Gastroesophageal sphincter (tissue), 4 donors: Measurements from ENCODE around the gene C3orf20. TPM values are rescaled to one million over a fixed set of nuclear protein-coding genes. Genes with fewer than 3 reads are reported as not detected.

ENCODE experiments used
- ATAC-seq: fragments of 150-250 bp; one replicate; pipeline ENCODE4 v1.9.1; 2016; ENCODE audit warnings: mild to moderate bottlenecking, moderate library complexity
- H3K27ac ChIP-seq, 4 donors: fragments of 200-600 bp; sonication (generic) in 3 of 4; 1 replicate in 3 of 4; 2 replicates in 1 of 4; pipeline ENCODE4 v1.5.1; 2016 to 2019
- H3K27me3 ChIP-seq: fragments of 200-600 bp; sonication (generic); one replicate; pipeline ENCODE4 v1.5.1; 2019
- H3K36me3 ChIP-seq, 2 donors: fragments of 200-600 bp; sonication (generic); one replicate each; pipeline ENCODE4 v1.5.1; 2019; ENCODE audit warnings: control low read depth in 1 of 2
- H3K4me1 ChIP-seq, 3 donors: fragments of 200-600 bp; sonication (generic); 1 replicate in 2 of 3; 2 replicates in 1 of 3; pipeline ENCODE4 v1.5.1; 2016 to 2019; ENCODE audit warnings: control low read depth in 2 of 3
- H3K4me3 ChIP-seq, 2 donors: fragments of 200-600 bp; sonication (generic); one replicate each; pipeline ENCODE4 v1.5.1; 2019; ENCODE audit warnings: mild to moderate bottlenecking in 1 of 2, moderate library complexity in 1 of 2
- H3K9me3 ChIP-seq, 3 donors: fragments of 200-600 bp; sonication (generic); one replicate each; pipeline ENCODE4 v1.5.1; 2017 to 2019; ENCODE audit warnings: control low read depth in 2 of 3
- CTCF ChIP-seq, 4 experiments: fragments of 200-600 bp in 2 of 4; fragments of 450-650 bp in 2 of 4; sonication (generic) in 1 of 4; IDR thresholded peaks; one replicate each; pipeline ENCODE4 v1.5.1; 2017 to 2019; ENCODE audit warnings: antibody characterized with exemption in 4 of 4, mild to moderate bottlenecking in 2 of 4, moderate library complexity in 2 of 4
- EP300 ChIP-seq: sonication (generic); formaldehyde crosslinking; IDR thresholded peaks from one replicate; pipeline ENCODE4 v1.6.1; 2017; ENCODE audit warnings: antibody characterized with exemption, mild to moderate bottlenecking
- POLR2A ChIP-seq, 2 donors: fragments of 450-650 bp; IDR thresholded peaks; one replicate each; pipeline ENCODE4 v1.6.1; 2017; ENCODE audit warnings: antibody characterized with exemption in 2 of 2, mild to moderate bottlenecking in 2 of 2, moderate library complexity in 1 of 2
- POLR2AphosphoS5 ChIP-seq: sonication (generic); formaldehyde crosslinking; IDR thresholded peaks from one replicate; pipeline ENCODE4 v1.6.1; 2017; ENCODE audit warnings: antibody characterized with exemption
- WGBS, 2 donors: methylation state at CpG; one replicate each; pipeline ENCODE4 v1.1.5; 2018; ENCODE audit warnings: low coverage in 1 of 2; 5-methylcytosine and 5-hydroxymethylcytosine counted together
- total RNA-seq, 4 donors: library from RNA; depleted of rRNA; stranded (reverse); fragments of >200 nt; gene quantifications; one replicate each; pipeline ENCODE4 v1.1.0, GENCODE V29; 2016

Gene C3orf20
- total RNA-seq, 4 donors from 2014 or later = 0.13 TPM; not detected in 3

- Histone ChIP-seq H3K36me3 (no peaks in the 10 kb centered on the region), H3K4me3 (no peak overlapping the region), H3K27me3 (peaks cover 67% of the 10 kb centered on the region), H3K4me1 (no peaks in the 10 kb centered on the region), H3K27ac (no peak overlapping the region), H3K9me3 (no peaks in the 10 kb centered on the region)
- 25 to 32% methylated on average over 6 to 8 of the region's 8 CpGs for WGBS, 2 donors
- ATAC-seq = no peak
- peak; percentile 29 to 60 (median 33) for TF ChIP-seq CTCF (IDR thresholded peaks at IDR 0.05)
- TF ChIP-seq POLR2A (IDR thresholded peaks at IDR 0.05) = no peak
Measured at GRCh38 chr3:14633819-14634424, 41.0 kb upstream of the C3orf20 start.

DNA sequence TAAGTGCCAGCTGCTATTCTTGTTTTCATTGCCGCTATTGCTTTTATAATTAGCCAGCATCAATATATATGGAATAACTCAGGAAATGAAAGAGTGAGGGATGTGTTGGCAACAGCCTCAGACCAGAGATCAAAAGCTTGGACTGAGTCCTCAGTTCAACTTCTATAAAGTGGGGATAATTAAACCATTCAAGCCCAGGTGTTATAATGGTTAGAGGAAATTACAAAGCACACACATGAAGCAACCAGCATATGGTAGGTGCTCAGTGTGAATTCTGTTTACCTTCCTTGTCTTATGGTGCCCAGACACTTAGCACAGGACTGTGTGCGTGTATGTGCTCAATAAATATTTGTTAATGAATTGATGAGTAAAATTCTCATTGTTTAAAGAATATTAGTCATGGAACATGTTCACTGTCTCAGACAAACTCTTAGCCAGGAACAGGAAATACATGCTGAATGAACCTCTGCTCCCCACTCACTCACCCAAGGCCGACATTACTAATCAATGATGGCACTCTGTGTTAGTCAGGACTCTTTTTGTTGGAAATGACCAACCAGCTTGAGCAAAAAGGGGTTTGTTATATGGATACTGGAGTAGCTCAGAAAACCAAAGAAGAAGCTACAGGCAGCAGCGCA lies 40.1 kb upstream of the C3orf20 start:
- no peaks in the 10 kb centered on the region for H3K9me3 ChIP-seq
- no peak for ATAC-seq
- H3K27ac ChIP-seq = no peak overlapping the region
- WGBS, 2 donors = 66 to 70% methylated on average over 4 of the region's 4 CpGs
- H3K4me1 ChIP-seq = no peaks in the 10 kb centered on the region
- H3K27me3 ChIP-seq = peaks cover 67% of the 10 kb centered on the region
- no peaks in the 10 kb centered on the region for H3K36me3 ChIP-seq
- no peak overlapping the region for H3K4me3 ChIP-seq
- TF ChIP-seq EP300 (no peak), POLR2AphosphoS5 (no peak), POLR2A (IDR thresholded peaks at IDR 0.05) (no peak), CTCF (IDR thresholded peaks at IDR 0.05) (no peak)

DNA sequence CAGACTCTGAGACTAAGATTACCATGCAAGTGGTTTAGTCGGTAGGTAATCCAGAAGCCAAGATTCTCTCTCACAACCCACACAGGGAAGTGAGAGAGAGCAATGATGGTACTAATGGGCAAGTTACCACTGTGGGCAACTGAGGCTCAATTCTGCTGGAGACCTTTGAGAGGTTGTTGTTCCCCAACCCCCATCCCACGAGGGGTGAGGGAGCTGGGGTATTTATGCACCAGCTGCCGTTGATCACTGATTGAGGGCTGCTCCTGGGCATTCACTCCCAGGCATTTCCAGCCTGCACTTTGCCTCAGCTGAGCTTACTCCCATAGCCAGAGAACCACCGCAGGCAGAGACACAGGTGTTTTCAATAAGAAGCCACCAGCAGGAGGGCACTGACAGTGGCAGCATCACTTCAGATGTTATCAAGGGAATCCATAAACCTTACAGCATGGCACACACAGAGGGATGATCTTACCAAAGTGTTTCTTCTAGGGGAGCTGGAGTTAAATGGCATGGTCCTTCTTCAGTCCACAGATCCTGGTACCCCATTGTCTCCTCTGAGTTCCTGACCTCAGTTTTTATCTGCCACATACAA lies 38.3 kb upstream of the C3orf20 start:
- no peak for ATAC-seq
- H3K9me3 ChIP-seq = no peaks in the 10 kb centered on the region
- H3K4me1 ChIP-seq = no peaks in the 10 kb centered on the region
- H3K4me3 ChIP-seq = no peak overlapping the region
- no peaks in the 10 kb centered on the region for H3K36me3 ChIP-seq
- H3K27me3 ChIP-seq = peaks cover 82% of the 10 kb centered on the region
- TF ChIP-seq POLR2A (IDR thresholded peaks at IDR 0.05) (no peak), POLR2AphosphoS5 (no peak), CTCF (IDR thresholded peaks at IDR 0.05) (no peak), EP300 (no peak)
- WGBS, 2 donors = 90% methylated on average over 2 of the region's 4 CpGs; no CpG with 5 or more reads in 1 of the 2 donors
- H3K27ac ChIP-seq = no peak overlapping the region

- Histone ChIP-seq H3K4me1 (no peaks in the 10 kb centered on the region), H3K4me3 (no peak overlapping the region), H3K9me3 (no peaks in the 10 kb centered on the region), H3K36me3 (no peaks in the 10 kb centered on the region), H3K27ac (no peak overlapping the region), H3K27me3 (peaks cover 75% of the 10 kb centered on the region)
- 24 to 65% methylated on average over 3 to 8 of the region's 10 CpGs for WGBS, 2 donors
- no peak for ATAC-seq
- TF ChIP-seq POLR2AphosphoS5 (no peak), CTCF (IDR thresholded peaks at IDR 0.05) (no peak), EP300 (no peak), POLR2A (IDR thresholded peaks at IDR 0.05) (no peak)
Measured at GRCh38 chr3:14640157-14640562, 34.8 kb upstream of the C3orf20 start.

DNA sequence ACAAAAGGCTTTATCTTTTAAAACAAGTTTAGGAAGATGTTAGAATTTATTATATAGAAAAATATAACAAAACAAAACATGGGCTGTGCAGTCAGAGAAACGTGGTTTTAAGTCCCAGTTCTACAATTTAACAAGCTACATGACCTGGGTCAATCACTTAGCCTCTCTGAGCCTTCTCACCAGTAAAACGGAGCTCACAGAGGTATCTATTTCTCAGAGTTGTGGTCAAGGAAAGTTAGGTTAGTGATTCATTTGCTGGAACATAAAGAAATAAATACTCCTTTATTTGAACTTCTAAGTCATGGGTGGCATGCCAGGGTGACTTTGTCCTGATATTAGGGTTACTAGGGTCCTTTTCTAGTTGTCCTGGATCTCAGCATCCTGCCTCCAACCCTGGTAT lies 34.2 kb upstream of the C3orf20 start:
- Histone ChIP-seq H3K4me3 (no peak overlapping the region), H3K27me3 (peaks cover 69% of the 10 kb centered on the region), H3K36me3 (no peaks in the 10 kb centered on the region), H3K27ac (no peak overlapping the region), H3K4me1 (no peaks in the 10 kb centered on the region), H3K9me3 (no peaks in the 10 kb centered on the region)
- 25 to 28% methylated on average over 2 of the region's 2 CpGs for WGBS, 2 donors
- ATAC-seq = no peak
- TF ChIP-seq EP300 (no peak), POLR2AphosphoS5 (no peak), CTCF (IDR thresholded peaks at IDR 0.05) (no peak), POLR2A (IDR thresholded peaks at IDR 0.05) (no peak)
